Measurements from ENCODE around the gene INTS11. TPM values are rescaled to one million over a fixed set of nuclear protein-coding genes. Genes with fewer than 3 reads are reported as not detected.

Gene INTS11
- total and polyA plus RNA-seq, 2 donors from 2014 or later = 73.6 to 100 TPM

GRCh38 chr1:1347663-1348419 lies 23.4 kb upstream of the INTS11 start:
- intact Hi-C loops (cut with DNase I) = no loop called here
- no peak for TF ChIP-seq CTCF (IDR thresholded peaks at IDR 0.05; ENCODE audit: borderline replicate concordance, extremely low read depth, insufficient read depth)
- H3K4me1 ChIP-seq (ENCODE audit: control insufficient read depth in 2 of 3, insufficient read depth in 2 of 3, low read depth in 1 of 3, low read length in 3 of 3) = peaks cover 0 to 30% (median 0%) of the 10 kb centered on the region in 3 donors
- H3K9ac ChIP-seq (ENCODE audit: low read length in 3 of 3) = peak overlapping the region in 2 of 3 donors; percentile 77 to 78
- H3K27ac ChIP-seq (ENCODE audit: low read depth in 2 of 2, low read length in 2 of 2) = peak overlapping the region; percentile 81 to 82
- peak overlapping the region; percentile 12 to 76 (median 70) for H3K4me3 ChIP-seq (ENCODE audit: low read length in 3 of 3)
- no peaks in the 10 kb centered on the region for H3K36me3 ChIP-seq (ENCODE audit: control insufficient read depth in 2 of 3, insufficient read depth in 3 of 3, low read length in 3 of 3)
- no peaks in the 10 kb centered on the region for H3K9me3 ChIP-seq (ENCODE audit: control insufficient read depth in 2 of 3, insufficient read depth in 1 of 3, low read length in 3 of 3)
- DNase-seq (peak in 4 of 5 donors; percentile 35 to 82 (median 47)), FAIRE-seq (no peak)
- H3K27me3 ChIP-seq (ENCODE audit: control insufficient read depth, insufficient read depth, low read length) = no peaks in the 10 kb centered on the region

GRCh38 chr1:1347026-1347595 lies 22.7 kb upstream of the INTS11 start:
- TF ChIP-seq CTCF (IDR thresholded peaks at IDR 0.05; ENCODE audit: borderline replicate concordance, extremely low read depth, insufficient read depth) = no peak
- Histone ChIP-seq H3K9me3 (ENCODE audit: control insufficient read depth in 2 of 3, insufficient read depth in 1 of 3, low read length in 3 of 3) (no peaks in the 10 kb centered on the region), H3K9ac (ENCODE audit: low read length in 3 of 3) (peak overlapping the region in 1 of 3 donors; percentile 78), H3K27ac (ENCODE audit: low read depth in 2 of 2, low read length in 2 of 2) (peak overlapping the region; percentile 81 to 82), H3K27me3 (ENCODE audit: control insufficient read depth, insufficient read depth, low read length) (no peaks in the 10 kb centered on the region), H3K36me3 (ENCODE audit: control insufficient read depth in 2 of 3, insufficient read depth in 3 of 3, low read length in 3 of 3) (no peaks in the 10 kb centered on the region), H3K4me3 (ENCODE audit: low read length in 3 of 3) (peak overlapping the region in 1 of 3 donors; percentile 76), H3K4me1 (ENCODE audit: control insufficient read depth in 2 of 3, insufficient read depth in 2 of 3, low read depth in 1 of 3, low read length in 3 of 3) (peaks cover 0 to 26% (median 0%) of the 10 kb centered on the region in 3 donors)
- intact Hi-C loops (cut with DNase I) = no loop called here
- FAIRE-seq = no peak
- peak in 1 of 5 donors; percentile 64 for DNase-seq

- TF ChIP-seq CTCF (IDR thresholded peaks at IDR 0.05; ENCODE audit: borderline replicate concordance, extremely low read depth, insufficient read depth) = no peak
- H3K36me3 ChIP-seq (ENCODE audit: control insufficient read depth in 2 of 3, insufficient read depth in 3 of 3, low read length in 3 of 3) = peaks cover 0 to under 1% (median 0%) of the 10 kb centered on the region in 3 donors
- no peak overlapping the region for H3K27ac ChIP-seq (ENCODE audit: low read depth in 2 of 2, low read length in 2 of 2)
- no peak for DNase-seq
- no peak for FAIRE-seq
- intact Hi-C loops (cut with DNase I) = no loop called here
- H3K4me1 ChIP-seq (ENCODE audit: control insufficient read depth in 2 of 3, insufficient read depth in 2 of 3, low read depth in 1 of 3, low read length in 3 of 3) = peaks cover 0 to 24% (median 0%) of the 10 kb centered on the region in 3 donors
- H3K27me3 ChIP-seq (ENCODE audit: control insufficient read depth, insufficient read depth, low read length) = no peaks in the 10 kb centered on the region
- H3K4me3 ChIP-seq (ENCODE audit: low read length in 3 of 3) = no peak overlapping the region
- no peak overlapping the region for H3K9ac ChIP-seq (ENCODE audit: low read length in 3 of 3)
- no peaks in the 10 kb centered on the region for H3K9me3 ChIP-seq (ENCODE audit: control insufficient read depth in 2 of 3, insufficient read depth in 1 of 3, low read length in 3 of 3)
Measured at GRCh38 chr1:1346501-1346890, 22.0 kb upstream of the INTS11 start.
